Parathyroid adenoma (tissue), 2 donors: ENCODE results near the gene TSPYL1.

Source experiments
- H2AFZ ChIP-seq: fragments of 300-600 bp; sonication (generic); one replicate; pipeline ENCODE4 v1.7.0; 2017; ENCODE audit warnings: antibody characterized with exemption, mild to moderate bottlenecking
- H3K27ac ChIP-seq: fragments of 300-600 bp; sonication (generic); one replicate; pipeline ENCODE4 v1.7.0; 2017
- H3K27me3 ChIP-seq: fragments of 300-600 bp; sonication (generic); one replicate; pipeline ENCODE4 v1.7.0; 2017; ENCODE audit warnings: low read length; ENCODE audit not compliant: control insufficient read depth, insufficient read depth
- H3K36me3 ChIP-seq: fragments of 300-600 bp; sonication (generic); one replicate; pipeline ENCODE4 v1.7.0; 2017; ENCODE audit warnings: low read length; ENCODE audit not compliant: control insufficient read depth, insufficient read depth
- H3K4me1 ChIP-seq: fragments of 300-600 bp; sonication (generic); one replicate; pipeline ENCODE4 v1.7.0; 2017; ENCODE audit warnings: control low read depth
- H3K4me2 ChIP-seq: fragments of 300-600 bp; sonication (generic); one replicate; pipeline ENCODE4 v1.7.0; 2017; ENCODE audit warnings: low read length
- H3K4me3 ChIP-seq: fragments of 300-600 bp; sonication (generic); one replicate; pipeline ENCODE4 v1.7.0; 2017; ENCODE audit warnings: low read depth, low read length
- H3K79me2 ChIP-seq: fragments of 300-600 bp; sonication (generic); one replicate; pipeline ENCODE4 v1.7.0; 2017; ENCODE audit warnings: control low read depth
- H3K9ac ChIP-seq: fragments of 300-600 bp; sonication (generic); one replicate; pipeline ENCODE4 v1.7.0; 2017; ENCODE audit warnings: mild to moderate bottlenecking
- H3K9me3 ChIP-seq: fragments of 300-600 bp; sonication (generic); one replicate; pipeline ENCODE4 v1.7.0; 2017; ENCODE audit warnings: low read length; ENCODE audit not compliant: control insufficient read depth
- CTCF ChIP-seq: fragments of 300-600 bp; sonication (generic); IDR thresholded peaks from one replicate; pipeline ENCODE4 v1.7.0; 2017; ENCODE audit warnings: antibody characterized with exemption, mild to moderate bottlenecking
- donor health status: primary hyperparathyroidism.

TSPYL1 gene

GRCh38 chr6:116258520-116258919 is 21.2 kb downstream of the TSPYL1 start:
- H3K9me3 ChIP-seq: no peaks in the 10 kb centered on the region
- peaks cover 23% of the 10 kb centered on the region for H3K79me2 ChIP-seq
- H3K4me2 ChIP-seq: no peak overlapping the region
- peaks cover 9% of the 10 kb centered on the region for H3K4me1 ChIP-seq
- no peaks in the 10 kb centered on the region for H3K36me3 ChIP-seq
- no peak for TF ChIP-seq CTCF
- H3K4me3 ChIP-seq: no peak overlapping the region
- H3K27ac ChIP-seq: no peak overlapping the region
- no peaks in the 10 kb centered on the region for H3K27me3 ChIP-seq
- no peak overlapping the region for H2AFZ ChIP-seq
- no peak overlapping the region for H3K9ac ChIP-seq

GRCh38 chr6:116256694-116257093 is 23.0 kb downstream of the TSPYL1 start:
- no peak overlapping the region for H3K27ac ChIP-seq
- H3K4me2 ChIP-seq: no peak overlapping the region
- TF ChIP-seq CTCF: no peak
- H3K79me2 ChIP-seq: peaks cover 36% of the 10 kb centered on the region
- peaks cover 21% of the 10 kb centered on the region for H3K4me1 ChIP-seq
- no peak overlapping the region for H3K9ac ChIP-seq
- no peaks in the 10 kb centered on the region for H3K9me3 ChIP-seq
- H2AFZ ChIP-seq: no peak overlapping the region
- H3K4me3 ChIP-seq: no peak overlapping the region
- H3K36me3 ChIP-seq: no peaks in the 10 kb centered on the region
- H3K27me3 ChIP-seq: no peaks in the 10 kb centered on the region

- Histone ChIP-seq H2AFZ (no peak overlapping the region), H3K4me1 (peaks cover 29% of the 10 kb centered on the region)
Measured at GRCh38 chr6:116255246-116255800, 24.4 kb downstream of the TSPYL1 start.

GRCh38 chr6:116254297-116255056 is 25.3 kb downstream of the TSPYL1 start:
- H3K36me3 ChIP-seq: no peaks in the 10 kb centered on the region
- peak overlapping the region; percentile 97 for H3K4me3 ChIP-seq
- peak overlapping the region; percentile 87 for H3K27ac ChIP-seq
- H3K4me2 ChIP-seq: peak overlapping the region; percentile 99
- no peaks in the 10 kb centered on the region for H3K27me3 ChIP-seq
- peaks cover 21% of the 10 kb centered on the region for H3K79me2 ChIP-seq
- no peak for TF ChIP-seq CTCF
- H3K9ac ChIP-seq: no peak overlapping the region
- peak overlapping the region; percentile 91 for H2AFZ ChIP-seq
- H3K9me3 ChIP-seq: no peaks in the 10 kb centered on the region
- H3K4me1 ChIP-seq: peaks cover 32% of the 10 kb centered on the region

More at GRCh38 chr6:116255246-116255800, 24.4 kb downstream of the TSPYL1 start:
- no peak for TF ChIP-seq CTCF
- H3K79me2 ChIP-seq: peaks cover 24% of the 10 kb centered on the region
- H3K27me3 ChIP-seq: no peaks in the 10 kb centered on the region
- H3K4me3 ChIP-seq: peak overlapping the region; percentile 97
- H3K9me3 ChIP-seq: no peaks in the 10 kb centered on the region
- no peak overlapping the region for H3K9ac ChIP-seq
- H3K27ac ChIP-seq: no peak overlapping the region
- H3K36me3 ChIP-seq: no peaks in the 10 kb centered on the region
- peak overlapping the region; percentile 99 for H3K4me2 ChIP-seq
